ENCODE data around the gene SCMH1. TPM values are rescaled to one million over a fixed set of nuclear protein-coding genes. Genes with fewer than 3 reads are reported as not detected.

Gene SCMH1
- total and polyA plus RNA-seq, 2 experiments from 2014 or later, result 48.1 to 52.3 TPM

DNA sequence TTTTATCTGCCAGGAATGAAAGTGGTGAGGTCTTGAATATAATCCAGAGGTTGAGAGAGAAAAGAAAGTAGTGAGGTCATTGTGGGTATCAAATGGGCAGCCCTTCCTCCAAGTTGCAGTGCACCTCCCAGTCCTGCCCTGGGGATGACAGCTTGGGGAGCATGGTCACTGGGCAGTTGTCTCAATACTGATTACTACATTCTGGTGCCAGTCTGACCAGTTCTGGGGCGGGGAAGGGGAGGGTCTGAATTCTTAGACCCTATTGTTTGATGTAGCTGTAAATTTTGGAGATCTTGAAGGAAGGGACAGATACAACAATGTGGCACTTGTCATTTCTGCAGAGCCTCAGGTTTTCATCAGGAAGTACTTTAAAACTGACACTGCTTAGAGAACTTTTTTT is 231.8 kb downstream of the SCMH1 start:
- no peak for DNase-seq (ENCODE audit: low spot score)
- no peaks in the 10 kb centered on the region for H3K4me1 ChIP-seq (ENCODE audit: insufficient read depth)
- H2AFZ ChIP-seq, result no peak overlapping the region
- no peak for TF ChIP-seq EZH2phosphoT487 (IDR thresholded peaks at IDR 0.05; ENCODE audit: low read depth, severe bottlenecking, unreplicated experiment)
- TF ChIP-seq EZH2 (IDR thresholded peaks at IDR 0.05; ENCODE audit: borderline replicate concordance), result no peak
- TF ChIP-seq, protein P1, sequence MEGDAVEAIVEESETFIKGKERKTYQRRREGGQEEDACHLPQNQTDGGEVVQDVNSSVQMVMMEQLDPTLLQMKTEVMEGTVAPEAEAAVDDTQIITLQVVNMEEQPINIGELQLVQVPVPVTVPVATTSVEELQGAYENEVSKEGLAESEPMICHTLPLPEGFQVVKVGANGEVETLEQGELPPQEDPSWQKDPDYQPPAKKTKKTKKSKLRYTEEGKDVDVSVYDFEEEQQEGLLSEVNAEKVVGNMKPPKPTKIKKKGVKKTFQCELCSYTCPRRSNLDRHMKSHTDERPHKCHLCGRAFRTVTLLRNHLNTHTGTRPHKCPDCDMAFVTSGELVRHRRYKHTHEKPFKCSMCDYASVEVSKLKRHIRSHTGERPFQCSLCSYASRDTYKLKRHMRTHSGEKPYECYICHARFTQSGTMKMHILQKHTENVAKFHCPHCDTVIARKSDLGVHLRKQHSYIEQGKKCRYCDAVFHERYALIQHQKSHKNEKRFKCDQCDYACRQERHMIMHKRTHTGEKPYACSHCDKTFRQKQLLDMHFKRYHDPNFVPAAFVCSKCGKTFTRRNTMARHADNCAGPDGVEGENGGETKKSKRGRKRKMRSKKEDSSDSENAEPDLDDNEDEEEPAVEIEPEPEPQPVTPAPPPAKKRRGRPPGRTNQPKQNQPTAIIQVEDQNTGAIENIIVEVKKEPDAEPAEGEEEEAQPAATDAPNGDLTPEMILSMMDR (IDR thresholded peaks at IDR 0.05; ENCODE audit: poor library complexity), result no peak
- no peaks in the 10 kb centered on the region for H4K20me1 ChIP-seq (ENCODE audit: insufficient read depth, poor library complexity, severe bottlenecking)
- H3K27me3 ChIP-seq, result no peaks in the 10 kb centered on the region
- H3K9me2 ChIP-seq (replicated peaks; ENCODE audit: insufficient read depth), result no peaks in the 10 kb centered on the region
- no peaks in the 10 kb centered on the region for H3K36me3 ChIP-seq (replicated peaks; ENCODE audit: insufficient read depth, low read depth)
- H3K27ac ChIP-seq, result no peak overlapping the region
- no peaks in the 10 kb centered on the region for H3K9me3 ChIP-seq (ENCODE audit: low read depth)
- 100% methylated on average over 1 of the region's 1 CpG for WGBS (ENCODE audit: low lambda C conversion rate, missing lambda C conversion rate)
- no peak overlapping the region for H3K4me2 ChIP-seq
- H3K79me2 ChIP-seq, result no peaks in the 10 kb centered on the region
- H3K4me3 ChIP-seq, result no peak overlapping the region

DNA sequence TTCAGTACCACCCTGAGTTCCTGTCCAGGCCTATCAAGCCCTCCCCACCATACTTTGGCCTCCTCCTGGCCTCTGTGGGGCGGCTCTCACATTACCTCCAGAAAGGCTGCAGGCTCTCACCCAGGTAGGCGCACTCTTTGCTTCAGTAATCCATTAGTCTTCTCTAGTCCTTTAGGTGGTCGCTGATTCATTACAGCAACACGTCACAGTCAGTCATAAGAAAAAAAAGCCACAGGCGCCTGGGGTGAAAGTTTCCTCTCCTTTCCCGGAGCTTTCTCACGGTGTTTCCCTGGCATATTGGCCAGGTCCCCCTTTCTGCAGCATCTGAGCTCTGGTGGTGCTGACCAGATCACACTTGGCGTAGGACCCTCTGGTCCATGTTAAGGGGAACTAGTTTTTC is 232.6 kb downstream of the SCMH1 start:
- DNase-seq (ENCODE audit: low spot score), result no peak
- no peak overlapping the region for H3K4me2 ChIP-seq
- H3K9me2 ChIP-seq (replicated peaks; ENCODE audit: insufficient read depth), result no peaks in the 10 kb centered on the region
- no peaks in the 10 kb centered on the region for H3K36me3 ChIP-seq (replicated peaks; ENCODE audit: insufficient read depth, low read depth)
- no peaks in the 10 kb centered on the region for H3K9me3 ChIP-seq (ENCODE audit: low read depth)
- H3K27ac ChIP-seq, result no peak overlapping the region
- H3K79me2 ChIP-seq, result no peaks in the 10 kb centered on the region
- over 99% methylated on average over 8 of the region's 8 CpGs for WGBS (ENCODE audit: low lambda C conversion rate, missing lambda C conversion rate)
- no peaks in the 10 kb centered on the region for H3K27me3 ChIP-seq
- H4K20me1 ChIP-seq (ENCODE audit: insufficient read depth, poor library complexity, severe bottlenecking), result no peaks in the 10 kb centered on the region
- no peak overlapping the region for H2AFZ ChIP-seq
- TF ChIP-seq EZH2 (IDR thresholded peaks at IDR 0.05; ENCODE audit: borderline replicate concordance) (no peak), EZH2phosphoT487 (IDR thresholded peaks at IDR 0.05; ENCODE audit: low read depth, severe bottlenecking, unreplicated experiment) (no peak)
- TF ChIP-seq, protein P1 (IDR thresholded peaks at IDR 0.05; ENCODE audit: poor library complexity), result no peak
- no peak overlapping the region for H3K4me3 ChIP-seq
- no peaks in the 10 kb centered on the region for H3K4me1 ChIP-seq (ENCODE audit: insufficient read depth)

DNA sequence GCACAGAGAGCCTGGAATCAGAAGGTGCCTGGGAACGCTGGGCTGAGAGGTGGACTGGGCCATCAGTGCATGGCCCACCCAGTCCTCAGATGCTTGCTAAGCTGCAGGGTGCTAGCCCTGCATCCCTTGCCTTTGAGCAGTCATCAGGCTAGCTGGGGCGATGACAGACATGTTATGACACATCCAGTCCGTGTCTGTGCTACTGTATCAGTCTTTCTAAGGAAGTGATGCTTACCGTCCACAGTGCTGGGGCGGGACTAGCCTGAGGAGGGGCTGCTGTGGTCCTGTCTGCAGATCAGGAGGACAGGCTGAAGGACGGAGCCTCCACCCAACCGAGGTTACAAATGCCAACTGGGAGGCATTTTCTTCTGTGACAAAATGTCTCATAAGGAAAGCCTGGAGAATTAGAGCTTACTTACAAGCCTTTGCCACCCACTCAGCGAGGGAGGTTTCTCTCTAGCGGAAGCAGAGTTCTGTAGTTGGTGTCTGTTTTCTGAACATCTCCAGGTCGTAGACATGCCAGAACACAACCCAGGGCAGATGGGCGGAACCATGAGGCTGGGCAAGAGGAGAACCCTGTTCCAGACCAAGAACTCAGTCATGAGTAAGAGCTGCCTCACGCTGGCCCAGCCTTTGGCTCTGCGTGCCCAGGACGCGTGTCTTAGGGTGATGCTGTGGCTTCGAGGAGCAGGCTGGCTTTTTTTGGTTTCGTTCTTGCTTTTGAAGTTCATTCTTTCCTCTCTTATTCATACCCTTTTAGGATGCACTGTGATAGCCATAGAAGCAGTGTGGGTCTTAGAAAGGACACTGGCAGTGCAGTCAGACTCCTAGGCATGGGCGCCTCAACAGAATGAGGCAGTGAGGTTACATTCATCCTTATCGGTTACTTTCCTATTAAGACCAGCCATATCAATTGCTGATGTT is 234.9 kb downstream of the SCMH1 start:
- no peak overlapping the region for H3K27ac ChIP-seq
- H3K9me3 ChIP-seq (ENCODE audit: low read depth), result no peaks in the 10 kb centered on the region
- WGBS (ENCODE audit: low lambda C conversion rate, missing lambda C conversion rate), result 93% methylated on average over 19 of the region's 19 CpGs
- H3K4me3 ChIP-seq, result no peak overlapping the region
- no peaks in the 10 kb centered on the region for H3K36me3 ChIP-seq (replicated peaks; ENCODE audit: insufficient read depth, low read depth)
- DNase-seq (ENCODE audit: low spot score), result no peak
- no peak overlapping the region for H2AFZ ChIP-seq
- no peaks in the 10 kb centered on the region for H3K79me2 ChIP-seq
- no peaks in the 10 kb centered on the region for H4K20me1 ChIP-seq (ENCODE audit: insufficient read depth, poor library complexity, severe bottlenecking)
- TF ChIP-seq, protein P1 (IDR thresholded peaks at IDR 0.05; ENCODE audit: poor library complexity), result no peak
- no peak for TF ChIP-seq EZH2 (IDR thresholded peaks at IDR 0.05; ENCODE audit: borderline replicate concordance)
- TF ChIP-seq EZH2phosphoT487 (IDR thresholded peaks at IDR 0.05; ENCODE audit: low read depth, severe bottlenecking, unreplicated experiment), result no peak
- no peaks in the 10 kb centered on the region for H3K27me3 ChIP-seq
- H3K4me2 ChIP-seq, result no peak overlapping the region
- H3K4me1 ChIP-seq (ENCODE audit: insufficient read depth), result peaks cover 5% of the 10 kb centered on the region
- H3K9me2 ChIP-seq (replicated peaks; ENCODE audit: insufficient read depth), result no peaks in the 10 kb centered on the region

All from hepatocyte (in vitro differentiated cells).